MG63 (cell line): ENCODE results near the gene TMEM150C. TPM values are rescaled to one million over a fixed set of nuclear protein-coding genes. Genes with fewer than 3 reads are reported as not detected.

ENCODE experiments used
- DNase-seq: peaks from one replicate; pipeline ENCODE4 v3.0.0-alpha.2; 2020
- H3K27me3 ChIP-seq: fragments of 250-450 bp; sonication (Bioruptor Pico); 2 replicates; pipeline ENCODE4 v1.5.1; 2020; ENCODE audit warnings: mild to moderate bottlenecking, moderate library complexity
- H3K36me3 ChIP-seq: fragments of 250-450 bp; sonication (Bioruptor Pico); 2 replicates; pipeline ENCODE4 v1.5.1; 2020; ENCODE audit warnings: mild to moderate bottlenecking, moderate library complexity
- H3K4me3 ChIP-seq: fragments of 250-450 bp; sonication (Bioruptor Pico); 2 replicates; pipeline ENCODE4 v1.5.1; 2020; ENCODE audit warnings: mild to moderate bottlenecking, moderate library complexity
- H3K9me3 ChIP-seq: fragments of 250-450 bp; sonication (Bioruptor Pico); 2 replicates; pipeline ENCODE4 v1.5.1; 2020; ENCODE audit warnings: mild to moderate bottlenecking, moderate library complexity
- total RNA-seq: library from RNA; depleted of rRNA; stranded (reverse); fragments of >200 nt; shearing (Covaris generic); gene quantifications from 2 replicates; pipeline ENCODE4 v1.2.3, GENCODE V29; 2014; ENCODE audit warnings: low replicate concordance; rRNA removed

The TMEM150C gene
- 0.57 and 0.76 TPM in 2 replicates for total RNA-seq

GRCh38 chr4:82561786-82562563 is at the start of gene TMEM150C:
Gene TMEM150C (minus strand): TSS chr4:82561988. CDS start chr4:82504657, 57,331 bp downstream.
- no peaks in the 10 kb centered on the region for H3K9me3 ChIP-seq
- H3K27me3 ChIP-seq, result no peaks in the 10 kb centered on the region
- H3K36me3 ChIP-seq, result no peaks in the 10 kb centered on the region
- DNase-seq, result peak; percentile 19
- H3K4me3 ChIP-seq, result peak within 1 kb of the TSS; percentile 43

GRCh38 chr4:82611527-82611926 is 49.7 kb upstream of the TMEM150C start:
- no peaks in the 10 kb centered on the region for H3K36me3 ChIP-seq
- DNase-seq, result no peak
- no peaks in the 10 kb centered on the region for H3K27me3 ChIP-seq
- no peaks in the 10 kb centered on the region for H3K9me3 ChIP-seq
- no peak overlapping the region for H3K4me3 ChIP-seq

DNA sequence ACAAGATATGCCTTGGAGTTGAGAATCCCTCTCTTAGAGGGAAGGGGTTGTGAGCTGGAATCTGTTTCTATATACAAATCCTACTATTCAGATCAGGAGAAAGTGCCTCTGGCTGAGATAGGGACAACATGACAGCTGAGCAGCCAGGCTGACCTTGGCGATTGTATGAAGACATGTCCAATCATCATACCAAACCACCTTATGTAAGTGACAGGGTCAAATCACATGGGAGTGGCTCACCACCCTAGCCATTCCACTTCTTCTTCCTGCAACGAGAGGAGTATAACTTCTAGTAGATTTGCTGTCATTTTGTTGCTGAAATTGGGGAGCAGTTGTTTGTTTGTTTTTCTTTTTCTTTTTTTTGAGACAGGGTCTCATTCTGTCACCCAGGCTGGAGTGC is 48.3 kb upstream of the TMEM150C start:
- no peaks in the 10 kb centered on the region for H3K27me3 ChIP-seq
- no peak overlapping the region for H3K4me3 ChIP-seq
- DNase-seq, result no peak
- H3K9me3 ChIP-seq, result no peaks in the 10 kb centered on the region
- H3K36me3 ChIP-seq, result no peaks in the 10 kb centered on the region

DNA sequence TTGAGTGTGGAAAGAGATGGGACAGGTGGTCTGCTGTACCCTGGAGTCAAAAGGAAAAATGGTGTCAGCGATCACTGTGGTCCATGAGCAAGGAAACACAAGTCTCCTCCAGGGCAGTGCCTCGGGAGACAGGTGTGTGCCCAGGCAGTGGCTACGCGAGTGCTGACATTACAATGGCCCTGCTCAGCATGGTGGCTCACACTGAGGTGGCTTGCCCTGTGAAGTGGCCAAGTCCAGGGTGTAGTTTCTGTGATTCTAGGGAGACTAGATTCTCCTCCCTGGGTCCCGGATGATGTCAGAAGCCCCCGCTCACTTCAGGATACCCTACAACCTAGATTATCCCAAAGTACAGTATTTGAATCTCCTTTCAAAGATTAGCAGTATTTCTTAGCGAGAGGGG is 44.8 kb upstream of the TMEM150C start:
- Histone ChIP-seq H3K27me3 (no peaks in the 10 kb centered on the region), H3K9me3 (no peaks in the 10 kb centered on the region), H3K4me3 (no peak overlapping the region), H3K36me3 (no peaks in the 10 kb centered on the region)
- DNase-seq, result no peak

DNA sequence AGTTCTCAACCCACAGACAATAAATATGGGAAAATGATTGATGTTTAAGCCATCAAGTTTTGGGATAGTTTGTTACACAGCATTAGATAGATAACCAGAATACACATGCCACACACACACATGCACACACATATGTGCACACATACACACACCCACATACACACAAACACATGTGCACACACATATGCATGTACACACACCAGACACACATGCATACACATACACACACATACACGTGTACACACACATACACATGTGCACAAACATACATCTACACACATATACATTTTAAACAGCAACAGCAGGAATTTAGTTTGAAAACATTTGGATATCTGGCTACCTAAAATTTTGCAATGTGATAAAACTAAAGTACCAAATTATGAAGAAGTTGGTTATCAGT is 42.7 kb upstream of the TMEM150C start:
- H3K9me3 ChIP-seq, result no peaks in the 10 kb centered on the region
- no peaks in the 10 kb centered on the region for H3K36me3 ChIP-seq
- H3K4me3 ChIP-seq, result no peak overlapping the region
- no peaks in the 10 kb centered on the region for H3K27me3 ChIP-seq
- no peak for DNase-seq

DNA sequence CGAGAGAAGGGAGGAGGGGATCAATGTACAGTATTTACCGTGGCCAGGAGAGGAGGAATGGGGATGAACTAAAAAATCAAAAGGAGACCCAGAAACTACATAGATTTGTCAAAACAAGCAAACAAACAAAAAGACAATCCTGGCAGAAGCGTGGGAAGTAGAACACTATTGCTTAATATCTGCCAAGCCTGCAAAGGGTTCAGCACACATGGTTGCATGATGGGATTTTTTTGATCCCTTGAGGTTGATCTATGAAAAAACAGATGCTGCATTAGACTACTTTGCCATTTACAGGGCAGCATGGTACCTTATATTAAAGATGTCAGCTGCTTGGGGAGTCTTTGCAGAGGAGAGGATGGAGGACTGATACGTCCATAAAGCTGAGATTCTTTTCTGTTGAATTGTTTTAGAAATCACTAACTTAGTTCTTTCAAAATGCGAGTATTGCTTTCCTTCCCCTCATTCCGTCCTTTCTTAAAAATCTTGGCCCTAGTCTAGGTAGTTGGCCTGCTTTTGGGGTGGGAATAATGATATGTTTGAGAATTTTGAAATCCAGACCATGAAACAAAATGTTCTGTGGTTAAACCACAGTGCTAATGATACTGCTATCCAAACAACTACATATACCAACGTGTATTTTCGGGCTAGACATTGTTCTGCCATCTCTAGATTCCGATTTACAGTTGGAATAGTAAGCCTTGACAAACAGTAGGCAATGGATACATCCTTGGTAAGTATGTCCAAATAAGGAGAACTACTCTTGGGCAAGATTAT is 39.6 kb upstream of the TMEM150C start:
- H3K9me3 ChIP-seq, result no peaks in the 10 kb centered on the region
- H3K4me3 ChIP-seq, result no peak overlapping the region
- H3K27me3 ChIP-seq, result no peaks in the 10 kb centered on the region
- H3K36me3 ChIP-seq, result no peaks in the 10 kb centered on the region
- DNase-seq, result no peak

DNA sequence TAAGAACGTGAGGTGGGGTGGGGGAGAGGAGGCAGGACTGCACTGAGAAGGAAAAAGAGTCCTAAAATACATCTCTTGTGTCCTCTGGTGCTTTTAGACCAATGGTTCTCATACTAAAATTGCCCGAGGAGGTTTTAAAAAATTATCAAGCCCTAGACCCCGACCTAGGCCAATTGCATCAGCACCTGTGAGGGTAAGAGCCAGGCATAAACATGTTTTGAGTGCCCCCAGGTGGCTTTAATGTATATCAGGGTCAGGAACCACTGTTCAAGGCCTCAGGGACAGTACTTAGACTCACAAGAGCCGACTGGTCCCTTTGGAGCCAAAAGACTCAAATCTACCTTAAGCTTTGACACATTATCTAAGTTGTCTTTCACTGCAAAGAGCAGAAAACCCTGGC is 37.5 kb upstream of the TMEM150C start:
- Histone ChIP-seq H3K9me3 (no peaks in the 10 kb centered on the region), H3K27me3 (no peaks in the 10 kb centered on the region), H3K36me3 (no peaks in the 10 kb centered on the region), H3K4me3 (no peak overlapping the region)
- no peak for DNase-seq

DNA sequence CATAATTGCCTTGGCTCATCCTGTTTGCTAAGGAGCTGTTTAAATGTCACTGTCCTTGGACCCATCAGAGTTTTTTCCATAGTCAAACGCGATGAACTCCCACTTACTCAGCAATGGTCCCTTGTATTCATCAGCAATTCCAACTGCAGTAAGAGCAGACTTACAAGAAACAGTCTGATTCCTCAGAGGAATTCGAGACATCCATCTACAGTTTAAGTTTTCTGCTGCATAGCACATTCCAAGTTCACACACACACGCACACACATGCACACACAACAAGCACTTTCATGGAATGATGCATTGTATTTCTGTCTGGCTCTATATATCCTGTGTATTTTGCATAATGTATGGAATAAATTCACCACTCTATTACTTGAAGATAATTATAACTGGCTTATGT is 32.7 kb upstream of the TMEM150C start:
- H3K9me3 ChIP-seq, result no peaks in the 10 kb centered on the region
- DNase-seq, result no peak
- H3K36me3 ChIP-seq, result no peaks in the 10 kb centered on the region
- H3K27me3 ChIP-seq, result 0 out of 2 replicates have a peak, but pooled peaks cover 3% of the 10 kb centered on the region
- H3K4me3 ChIP-seq, result no peak overlapping the region

DNA sequence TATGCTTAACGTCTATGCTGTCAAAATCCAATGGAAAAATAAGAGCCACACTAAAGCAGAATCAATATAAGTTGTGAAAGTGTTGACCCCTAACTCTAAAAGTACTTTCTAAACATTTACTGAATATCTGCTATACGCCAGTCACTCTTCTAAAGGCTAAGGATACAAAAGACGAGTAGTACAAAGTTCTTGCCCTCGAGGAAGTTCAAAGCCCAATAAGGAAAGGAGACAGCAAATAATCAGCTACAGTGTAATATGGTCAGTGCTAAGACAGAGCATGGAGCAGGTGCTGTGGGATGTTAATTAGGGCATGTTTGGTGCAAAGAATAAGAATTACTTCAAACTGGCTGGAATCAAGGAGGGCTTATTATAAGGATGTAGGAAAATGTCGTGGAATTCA is 31.6 kb upstream of the TMEM150C start:
- Histone ChIP-seq H3K4me3 (no peak overlapping the region), H3K27me3 (0 out of 2 replicates have a peak, but pooled peaks cover 3% of the 10 kb centered on the region), H3K9me3 (no peaks in the 10 kb centered on the region), H3K36me3 (no peaks in the 10 kb centered on the region)
- DNase-seq, result no peak

DNA sequence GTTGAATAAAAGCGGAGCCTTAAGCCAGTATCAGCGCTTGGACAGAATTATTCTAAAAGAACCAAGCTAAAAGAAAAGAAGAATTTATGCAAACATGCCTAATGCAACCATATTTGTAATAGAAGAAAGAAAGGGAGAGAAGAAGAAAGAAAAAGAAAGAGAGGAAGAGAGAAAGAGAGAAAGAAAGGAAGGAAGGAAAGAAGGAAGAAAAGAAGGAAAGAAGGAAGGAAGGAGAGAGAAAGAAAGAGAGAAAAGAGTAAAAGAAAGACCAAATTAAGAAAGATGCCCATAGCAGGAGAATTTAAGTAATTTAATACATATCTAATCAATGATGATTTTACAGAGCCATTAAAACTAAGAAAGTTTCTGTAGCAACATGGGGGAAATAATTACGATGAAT is 30.9 kb upstream of the TMEM150C start:
- DNase-seq, result no peak
- H3K36me3 ChIP-seq, result no peaks in the 10 kb centered on the region
- no peak overlapping the region for H3K4me3 ChIP-seq
- H3K27me3 ChIP-seq, result 0 out of 2 replicates have a peak, but pooled peaks cover 3% of the 10 kb centered on the region
- no peaks in the 10 kb centered on the region for H3K9me3 ChIP-seq

- no peaks in the 10 kb centered on the region for H3K36me3 ChIP-seq
- 0 out of 2 replicates have a peak, but pooled peaks cover 3% of the 10 kb centered on the region for H3K27me3 ChIP-seq
- DNase-seq, result no peak
- no peak overlapping the region for H3K4me3 ChIP-seq
- H3K9me3 ChIP-seq, result no peaks in the 10 kb centered on the region
Observed at GRCh38 chr4:82591592-82591991, 29.8 kb upstream of the TMEM150C start.

DNA sequence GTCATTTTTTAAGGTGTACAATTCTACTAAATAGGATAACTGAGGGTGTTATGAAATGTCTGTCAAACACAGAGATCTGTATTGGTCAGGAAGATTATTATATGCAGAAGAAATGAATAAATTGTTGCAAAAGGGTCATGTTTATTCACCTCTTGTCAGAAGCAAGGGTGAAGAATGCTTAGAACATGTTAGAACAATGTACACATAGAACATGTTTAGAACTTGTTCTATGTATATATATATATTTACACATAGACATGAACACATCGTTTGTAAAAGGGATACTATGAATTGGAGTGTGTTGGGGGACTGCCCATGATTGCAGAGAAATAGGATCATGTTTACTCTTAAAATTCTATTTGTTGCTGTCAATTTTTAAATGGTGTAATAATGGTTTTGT is 28.0 kb upstream of the TMEM150C start:
- H3K27me3 ChIP-seq, result 0 out of 2 replicates have a peak, but pooled peaks cover 3% of the 10 kb centered on the region
- no peak overlapping the region for H3K4me3 ChIP-seq
- H3K36me3 ChIP-seq, result no peaks in the 10 kb centered on the region
- H3K9me3 ChIP-seq, result no peaks in the 10 kb centered on the region
- no peak for DNase-seq

- no peak overlapping the region for H3K4me3 ChIP-seq
- 0 out of 2 replicates have a peak, but pooled peaks cover 3% of the 10 kb centered on the region for H3K27me3 ChIP-seq
- no peaks in the 10 kb centered on the region for H3K9me3 ChIP-seq
- H3K36me3 ChIP-seq, result no peaks in the 10 kb centered on the region
- DNase-seq, result no peak
Observed at GRCh38 chr4:82588771-82589270, 27.0 kb upstream of the TMEM150C start.

DNA sequence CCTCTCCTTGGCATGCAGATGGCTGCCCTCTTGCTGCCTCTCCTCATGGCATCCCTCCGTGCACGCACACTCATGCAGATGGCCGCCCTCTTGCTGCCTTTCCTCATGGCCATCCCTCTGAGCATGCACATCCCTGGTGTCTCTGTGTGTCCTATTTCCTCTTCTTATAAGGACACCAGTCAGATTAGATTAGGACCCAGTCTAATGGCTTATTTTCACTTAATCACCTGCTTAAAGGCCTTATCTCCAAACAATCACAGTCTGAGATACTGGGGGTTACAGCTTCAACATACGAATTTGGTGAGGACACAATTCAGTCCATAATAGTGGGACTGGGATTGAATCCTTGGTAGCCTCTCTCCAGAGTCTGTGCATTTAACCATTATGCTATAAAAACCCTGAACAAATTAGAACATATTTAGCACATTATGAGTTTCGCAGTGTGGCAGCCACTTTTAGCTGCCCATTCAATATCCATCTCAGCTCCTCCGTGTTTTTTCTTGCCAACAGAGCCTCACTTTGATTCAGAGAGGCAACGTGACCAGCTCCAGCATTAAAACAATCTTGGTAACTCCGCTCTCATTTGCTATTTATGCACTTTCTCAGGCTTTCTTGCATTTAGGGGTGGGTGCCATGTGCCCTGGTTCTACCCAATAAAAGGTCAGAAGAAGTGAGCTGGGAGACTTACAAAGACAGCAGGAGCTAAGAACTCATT is 26.2 kb upstream of the TMEM150C start:
- Histone ChIP-seq H3K9me3 (no peaks in the 10 kb centered on the region), H3K4me3 (no peak overlapping the region), H3K27me3 (0 out of 2 replicates have a peak, but pooled peaks cover 3% of the 10 kb centered on the region), H3K36me3 (no peaks in the 10 kb centered on the region)
- no peak for DNase-seq

GRCh38 chr4:82585690-82586435 is 24.1 kb upstream of the TMEM150C start:
- Histone ChIP-seq H3K36me3 (no peaks in the 10 kb centered on the region), H3K9me3 (no peaks in the 10 kb centered on the region)
- DNase-seq, result no peak

GRCh38 chr4:82584931-82585330 is 23.1 kb upstream of the TMEM150C start:
- no peak for DNase-seq
- no peak overlapping the region for H3K4me3 ChIP-seq
- H3K36me3 ChIP-seq, result no peaks in the 10 kb centered on the region
- no peaks in the 10 kb centered on the region for H3K9me3 ChIP-seq
- H3K27me3 ChIP-seq, result no peaks in the 10 kb centered on the region

More at GRCh38 chr4:82585690-82586435, 24.1 kb upstream of the TMEM150C start:
- Histone ChIP-seq H3K27me3 (no peaks in the 10 kb centered on the region), H3K4me3 (no peak overlapping the region)
